GM23338 (cell line): ENCODE measurements around the gene HSPBP1. TPM values are rescaled to one million over a fixed set of nuclear protein-coding genes. Genes with fewer than 3 reads are reported as not detected.

Source experiments
- ATAC-seq: fragments of 200-7000 bp; cut with Tn5 transposase; 3 replicates; pipeline ENCODE4 v1.9.1; 2020
- DNase-seq: peaks from one replicate; pipeline ENCODE4 v3.0.0-alpha.2; 2015; ENCODE audit warnings: low spot score
- H2AFZ ChIP-seq: fragments of 200-600 bp; sonication (generic); 2 replicates; pipeline ENCODE4 v1.8.0; 2016; ENCODE audit warnings: antibody characterized with exemption, mild to moderate bottlenecking, moderate library complexity
- H3F3A ChIP-seq: fragments of 200-600 bp; sonication (generic); replicated peaks from 2 replicates; pipeline ENCODE4 v1.8.0; 2017; ENCODE audit warnings: antibody characterized with exemption, mixed run types, low read depth
- H3K27ac ChIP-seq: fragments of 200-600 bp; sonication (generic); 2 replicates; pipeline ENCODE4 v1.6.1; 2016; ENCODE audit warnings: low read depth
- H3K27me3 ChIP-seq: fragments of 200-600 bp; sonication (generic); 2 replicates; pipeline ENCODE4 v1.8.0; 2016; ENCODE audit warnings: mild to moderate bottlenecking, mixed run types, moderate library complexity; ENCODE audit not compliant: insufficient read depth
- H3K36me3 ChIP-seq: fragments of 200-600 bp; sonication (generic); 2 replicates; pipeline ENCODE4 v1.8.0; 2016; ENCODE audit warnings: mild to moderate bottlenecking; ENCODE audit not compliant: insufficient read depth
- H3K4me1 ChIP-seq: fragments of 200-600 bp; sonication (generic); 2 replicates; pipeline ENCODE4 v1.8.0; 2016; ENCODE audit warnings: mild to moderate bottlenecking, moderate library complexity; ENCODE audit not compliant: insufficient read depth
- H3K4me2 ChIP-seq: fragments of 200-600 bp; sonication (generic); 2 replicates; pipeline ENCODE4 v1.7.1; 2017; ENCODE audit warnings: mixed run types
- H3K4me3 ChIP-seq: fragments of 200-600 bp; sonication (generic); 2 replicates; pipeline ENCODE4 v1.6.1; 2016; ENCODE audit warnings: mixed run types
- H3K79me2 ChIP-seq: fragments of 200-600 bp; sonication (generic); replicated peaks from 2 replicates; pipeline ENCODE4 v1.8.0; 2017; ENCODE audit warnings: mild to moderate bottlenecking; ENCODE audit not compliant: insufficient read depth
- H3K9me2 ChIP-seq: fragments of 200-600 bp; sonication (generic); 2 replicates; pipeline ENCODE4 v1.8.0; 2017; ENCODE audit not compliant: insufficient read depth
- H4K20me1 ChIP-seq: fragments of 200-600 bp; sonication (generic); replicated peaks from 2 replicates; pipeline ENCODE4 v1.8.0; 2017; ENCODE audit warnings: mild to moderate bottlenecking; ENCODE audit not compliant: insufficient read depth
- H3K27ac Mint-ChIP-seq: 2 replicates; pipeline ENCODE4 v1.8.0; 2020; ENCODE audit warnings: inconsistent platforms, mild to moderate bottlenecking, moderate library complexity, mixed read lengths
- H3K27me3 Mint-ChIP-seq: 3 replicates; pipeline ENCODE4 v1.8.0; 2022; ENCODE audit warnings: low read depth, mild to moderate bottlenecking, moderate library complexity, mixed read lengths, inconsistent platforms; ENCODE audit not compliant: insufficient read depth, poor library complexity
- H3K36me3 Mint-ChIP-seq: 3 replicates; pipeline ENCODE4 v1.8.0; 2021; ENCODE audit warnings: low read depth, mild to moderate bottlenecking, inconsistent platforms, moderate library complexity, mixed read lengths
- H3K4me1 Mint-ChIP-seq: 3 replicates; pipeline ENCODE4 v1.8.0; 2020; ENCODE audit warnings: mild to moderate bottlenecking, inconsistent platforms, mixed read lengths
- H3K4me3 Mint-ChIP-seq: 3 replicates; pipeline ENCODE4 v1.8.0; 2021; ENCODE audit warnings: moderate library complexity, mild to moderate bottlenecking, inconsistent platforms, mixed read lengths
- H3K9me3 Mint-ChIP-seq: 3 replicates; pipeline ENCODE4 v1.8.0; 2020; ENCODE audit warnings: moderate library complexity, mild to moderate bottlenecking, inconsistent platforms, mixed read lengths
- CREB1 ChIP-seq: fragments of 250-450 bp; sonication (Bioruptor Pico); IDR thresholded peaks from 2 replicates; pipeline ENCODE4 v1.5.0; 2020; ENCODE audit warnings: low read depth, mild to moderate bottlenecking, moderate library complexity
- CTCF ChIP-seq, 2 experiments: fragments of 200-600 bp in 1 of 2; sonication (generic) in 1 of 2; conservative IDR thresholded peaks; 2 replicates each; pipeline versions ENCODE4 v1.5.1 to v1.6.1; 2016 to 2017; ENCODE audit warnings: antibody characterized with exemption in 2 of 2, low read depth in 2 of 2, mild to moderate bottlenecking in 2 of 2, moderate library complexity in 1 of 2
- ETS1 ChIP-seq: IDR thresholded peaks from 2 replicates; pipeline ENCODE4 v1.6.1; 2016; ENCODE audit warnings: antibody characterized with exemption
- EZH2 ChIP-seq: fragments of 200-600 bp; sonication (generic); IDR thresholded peaks from one replicate; pipeline ENCODE4 v1.8.0; 2017; ENCODE audit warnings: antibody characterized with exemption, mild to moderate bottlenecking, low read depth; ENCODE audit not compliant: unreplicated experiment
- EZH2phosphoT487 ChIP-seq: fragments of 200-600 bp; sonication (generic); IDR thresholded peaks from one replicate; pipeline ENCODE4 v1.8.1; 2018; ENCODE audit warnings: antibody characterized with exemption; ENCODE audit not compliant: unreplicated experiment
- JUNB ChIP-seq: IDR thresholded peaks from one replicate; pipeline ENCODE4 v1.6.1; 2016; ENCODE audit warnings: antibody characterized with exemption; ENCODE audit not compliant: unreplicated experiment
- NANOG ChIP-seq: IDR thresholded peaks from 2 replicates; pipeline ENCODE4 v1.6.1; 2016; ENCODE audit warnings: antibody characterized with exemption, borderline replicate concordance
- POLR2AphosphoS5 ChIP-seq: IDR thresholded peaks from 2 replicates; pipeline ENCODE4 v1.6.1; 2016; ENCODE audit warnings: antibody characterized with exemption, low read depth
- REST ChIP-seq: IDR thresholded peaks from one replicate; pipeline ENCODE4 v1.6.1; 2018; ENCODE audit warnings: antibody characterized with exemption; ENCODE audit not compliant: unreplicated experiment
- STAT1 ChIP-seq: IDR thresholded peaks from one replicate; pipeline ENCODE4 v1.6.1; 2016; ENCODE audit warnings: antibody characterized with exemption; ENCODE audit not compliant: unreplicated experiment
- ZNF114 ChIP-seq: fragments of 250-450 bp; sonication (Bioruptor Pico); IDR thresholded peaks from 2 replicates; pipeline ENCODE4 v1.5.0; 2020; ENCODE audit warnings: mild to moderate bottlenecking, moderate library complexity
- ZNF331 ChIP-seq: fragments of 250-450 bp; sonication (Bioruptor Pico); IDR thresholded peaks from 2 replicates; pipeline ENCODE4 v1.5.0; 2020; ENCODE audit warnings: low read depth, mild to moderate bottlenecking, moderate library complexity
- ZNF462 ChIP-seq: fragments of 250-450 bp; sonication (Bioruptor Pico); IDR thresholded peaks from 2 replicates; pipeline ENCODE4 v1.5.0; 2020; ENCODE audit warnings: mild to moderate bottlenecking, moderate library complexity
- polyA plus RNA-seq: library from polyadenylated mRNA; unstranded; fragments of >200 nt; fragmentation: Nextera tagmentation; extraction: Ambion mirVana; gene quantifications from 2 replicates; pipeline ENCODE4 v1.2.1, GENCODE V29; 2016
- total RNA-seq: library from RNA; depleted of rRNA; stranded (reverse); fragments of >200 nt; shearing (Covaris generic); gene quantifications from 2 replicates; pipeline ENCODE4 v1.2.3, GENCODE V29; 2014

HSPBP1 gene
- total and polyA plus RNA-seq, 2 experiments from 2014 or later: 83.6 to 91.1 TPM

GRCh38 chr19:55266840-55267239 is 13.1 kb downstream of the HSPBP1 start:
- Mint-ChIP-seq H3K36me3 (peaks cover 15% of the 10 kb centered on the region), H3K4me3 (no peak overlapping the region; the same call in 2 of the 3 replicates), H3K4me1 (peaks cover 3% of the 10 kb centered on the region; the same call in 2 of the 3 replicates), H3K27ac (no peak overlapping the region), H3K27me3 (no peaks in the 10 kb centered on the region), H3K9me3 (peaks cover 11% of the 10 kb centered on the region)
- no peaks in the 10 kb centered on the region for H3K4me1 ChIP-seq
- 0 out of 2 replicates have a peak, but pooled peaks cover 4% of the 10 kb centered on the region for H3K9me2 ChIP-seq
- peaks cover 6% of the 10 kb centered on the region; the same call in 1 of the 2 replicates for H3F3A ChIP-seq
- DNase-seq (no peak), ATAC-seq (no peak)
- H2AFZ ChIP-seq: no peak overlapping the region
- H3K4me3 ChIP-seq: no peak overlapping the region
- H3K4me2 ChIP-seq: no peak overlapping the region
- H3K36me3 ChIP-seq: no peaks in the 10 kb centered on the region
- H4K20me1 ChIP-seq: no peaks in the 10 kb centered on the region; the same call in 1 of the 2 replicates
- H3K27ac ChIP-seq: no peak overlapping the region
- no peak for TF ChIP-seq ZNF114 (CRISPR knock-in tag)
- no peak for TF ChIP-seq EZH2phosphoT487
- TF ChIP-seq ETS1: no peak
- no peak for TF ChIP-seq NANOG
- TF ChIP-seq CTCF (conservative IDR thresholded peaks at IDR 0.05; ENCODE audit: low read depth in 2 of 2): no peak
- TF ChIP-seq JUNB: no peak
- no peak for TF ChIP-seq REST
- no peak for TF ChIP-seq ZNF462 (CRISPR knock-in tag)
- no peak for TF ChIP-seq STAT1
- no peak for TF ChIP-seq EZH2
- no peak for TF ChIP-seq ZNF331 (CRISPR knock-in tag)
- no peak for TF ChIP-seq CREB1 (CRISPR knock-in tag)
- no peak for TF ChIP-seq POLR2AphosphoS5
- 0 out of 2 replicates have a peak, but pooled peaks cover 4% of the 10 kb centered on the region for H3K79me2 ChIP-seq
- H3K27me3 ChIP-seq: no peaks in the 10 kb centered on the region
